ENCODE results near the gene SMARCAL1. TPM values are rescaled to one million over a fixed set of nuclear protein-coding genes. Genes with fewer than 3 reads are reported as not detected.
A peak's percentile ranks its signal among the peaks of the same experiment; 100 is the strongest.

SMARCAL1 gene
- total RNA-seq, 4 donors from 2014 or later = 6.3 to 15.8 (median 11.6) TPM

DNA sequence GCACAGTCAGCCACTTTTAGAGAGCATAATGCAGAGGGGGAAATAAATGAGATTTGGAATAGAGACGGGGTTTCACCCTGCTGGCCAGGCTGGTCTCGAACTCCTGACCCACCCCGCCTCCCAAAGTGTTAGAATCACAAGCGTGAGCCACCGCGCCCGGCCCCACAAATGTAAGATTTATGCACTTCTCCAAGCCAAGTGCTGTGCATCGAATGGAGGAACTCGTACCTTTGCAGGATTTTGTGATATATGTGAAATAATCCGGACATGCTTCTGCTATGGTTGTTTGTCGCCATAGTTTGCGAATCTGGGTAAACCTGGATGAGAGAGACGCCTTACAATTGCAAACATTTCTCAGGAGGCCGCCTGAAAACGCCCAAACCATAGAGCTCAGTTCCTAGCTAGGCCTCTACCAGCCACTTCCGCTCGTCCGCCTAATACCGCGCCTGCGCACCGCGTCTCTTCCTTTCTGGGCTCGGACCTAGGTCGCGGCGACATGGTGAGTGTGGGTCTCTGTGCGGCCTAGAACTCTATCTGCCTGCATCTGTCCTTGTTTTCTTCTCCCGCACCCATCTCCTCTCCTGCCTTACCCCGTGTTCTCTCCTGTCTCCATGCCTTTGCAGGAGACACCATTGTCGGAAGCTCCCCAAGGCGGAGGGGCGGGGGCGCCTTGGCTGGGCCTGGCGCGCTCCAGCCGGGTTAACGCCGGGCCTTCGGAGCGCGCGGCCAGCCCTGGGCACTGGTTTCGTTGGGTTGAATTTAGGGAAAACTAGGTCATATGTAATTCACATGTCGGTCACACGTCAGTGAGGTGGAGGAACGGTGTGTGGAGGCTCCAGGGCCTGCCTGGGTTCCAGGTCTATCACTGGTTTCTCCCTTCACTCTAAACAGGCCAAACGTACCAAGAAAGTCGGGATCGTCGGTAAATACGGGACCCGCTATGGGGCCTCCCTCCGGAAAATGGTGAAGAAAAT lies 86.4 kb downstream of the SMARCAL1 start, which contains the start of gene RPL37A:
Gene RPL37A, plus strand, starts transcription at position 466 of the 974 bp plus-strand sequence. Its CDS starts 31 bp downstream, at position 497.
- peak within 1 kb of the TSS; percentile 70 to 79 (median 71) for H3K4me3 ChIP-seq
- TF ChIP-seq POLR2AphosphoS5 (IDR thresholded peaks at IDR 0.05) = peak; percentile 98 to 100
- TF ChIP-seq EP300 (IDR thresholded peaks at IDR 0.05) = peak; percentile 11
- peak; percentile 89 for TF ChIP-seq POLR2A (IDR thresholded peaks at IDR 0.05; ENCODE audit: low read depth)
- TF ChIP-seq, protein P1, sequence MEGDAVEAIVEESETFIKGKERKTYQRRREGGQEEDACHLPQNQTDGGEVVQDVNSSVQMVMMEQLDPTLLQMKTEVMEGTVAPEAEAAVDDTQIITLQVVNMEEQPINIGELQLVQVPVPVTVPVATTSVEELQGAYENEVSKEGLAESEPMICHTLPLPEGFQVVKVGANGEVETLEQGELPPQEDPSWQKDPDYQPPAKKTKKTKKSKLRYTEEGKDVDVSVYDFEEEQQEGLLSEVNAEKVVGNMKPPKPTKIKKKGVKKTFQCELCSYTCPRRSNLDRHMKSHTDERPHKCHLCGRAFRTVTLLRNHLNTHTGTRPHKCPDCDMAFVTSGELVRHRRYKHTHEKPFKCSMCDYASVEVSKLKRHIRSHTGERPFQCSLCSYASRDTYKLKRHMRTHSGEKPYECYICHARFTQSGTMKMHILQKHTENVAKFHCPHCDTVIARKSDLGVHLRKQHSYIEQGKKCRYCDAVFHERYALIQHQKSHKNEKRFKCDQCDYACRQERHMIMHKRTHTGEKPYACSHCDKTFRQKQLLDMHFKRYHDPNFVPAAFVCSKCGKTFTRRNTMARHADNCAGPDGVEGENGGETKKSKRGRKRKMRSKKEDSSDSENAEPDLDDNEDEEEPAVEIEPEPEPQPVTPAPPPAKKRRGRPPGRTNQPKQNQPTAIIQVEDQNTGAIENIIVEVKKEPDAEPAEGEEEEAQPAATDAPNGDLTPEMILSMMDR (IDR thresholded peaks at IDR 0.05) = no peak
- WGBS = under 1% methylated on average over 43 of the region's 54 CpGs
- DNase-seq (ENCODE audit: extremely low spot score) = peak; percentile 96
- peak within 1 kb of the TSS; percentile 80 to 85 (median 82) for H3K27ac ChIP-seq (replicated peaks in 1 of 4)
- peaks cover 19 to 54% (median 43%) of the 10 kb centered on the region in 4 donors for H3K4me1 ChIP-seq
- no peaks in the 10 kb centered on the region for H3K27me3 ChIP-seq
- intact Hi-C loops (cut with DNase I) = no loop called here
- H3K9me3 ChIP-seq = no peaks in the 10 kb centered on the region
- peaks cover 35 to 43% (median 41%) of the 10 kb centered on the region in 4 donors for H3K36me3 ChIP-seq

- H3K36me3 ChIP-seq = peaks cover 35 to 53% (median 52%) of the 10 kb centered on the region in 4 donors
- no peaks in the 10 kb centered on the region for H3K9me3 ChIP-seq
- no peaks in the 10 kb centered on the region for H3K27me3 ChIP-seq
- 17% methylated on average over 6 of the region's 6 CpGs for WGBS
- peaks cover 19 to 56% (median 44%) of the 10 kb centered on the region in 4 donors for H3K4me1 ChIP-seq
- no peak for DNase-seq (ENCODE audit: extremely low spot score)
- intact Hi-C loops (cut with DNase I) = no loop called here
- no peak for TF ChIP-seq EP300 (IDR thresholded peaks at IDR 0.05)
- TF ChIP-seq POLR2AphosphoS5 (IDR thresholded peaks at IDR 0.05) = no peak
- TF ChIP-seq, protein P1 (IDR thresholded peaks at IDR 0.05) = no peak
- TF ChIP-seq POLR2A (IDR thresholded peaks at IDR 0.05; ENCODE audit: low read depth) = no peak
- peak overlapping the region; percentile 80 to 85 (median 82) for H3K27ac ChIP-seq (replicated peaks in 1 of 4)
- peak overlapping the region; percentile 70 to 79 (median 71) for H3K4me3 ChIP-seq
Observed at GRCh38 chr2:216499641-216500218, 87.4 kb downstream of the SMARCAL1 start.

GRCh38 chr2:216500572-216500971 lies 88.3 kb downstream of the SMARCAL1 start:
- intact Hi-C loops (cut with DNase I) = no loop called here
- TF ChIP-seq POLR2AphosphoS5 (IDR thresholded peaks at IDR 0.05) (no peak), POLR2A (IDR thresholded peaks at IDR 0.05; ENCODE audit: low read depth) (no peak), EP300 (IDR thresholded peaks at IDR 0.05) (no peak)
- TF ChIP-seq, protein P1 (IDR thresholded peaks at IDR 0.05) = no peak
- no peaks in the 10 kb centered on the region for H3K27me3 ChIP-seq
- peaks cover 19 to 56% (median 44%) of the 10 kb centered on the region in 4 donors for H3K4me1 ChIP-seq
- H3K27ac ChIP-seq (replicated peaks in 1 of 4) = peak overlapping the region in 1 of 4 donors; percentile 80
- WGBS = 89% methylated on average over 2 of the region's 2 CpGs
- H3K9me3 ChIP-seq = no peaks in the 10 kb centered on the region
- peaks cover 35 to 62% (median 59%) of the 10 kb centered on the region in 4 donors for H3K36me3 ChIP-seq
- DNase-seq (ENCODE audit: extremely low spot score) = no peak
- no peak overlapping the region for H3K4me3 ChIP-seq

GRCh38 chr2:216501854-216502253 lies 89.6 kb downstream of the SMARCAL1 start:
- intact Hi-C loops (cut with DNase I) = no loop called here
- H3K27me3 ChIP-seq = no peaks in the 10 kb centered on the region
- H3K27ac ChIP-seq (replicated peaks in 1 of 4) = no peak overlapping the region
- H3K36me3 ChIP-seq = peaks cover 35 to 72% (median 65%) of the 10 kb centered on the region in 4 donors
- no peak for DNase-seq (ENCODE audit: extremely low spot score)
- H3K9me3 ChIP-seq = no peaks in the 10 kb centered on the region
- peaks cover 19 to 65% (median 44%) of the 10 kb centered on the region in 4 donors for H3K4me1 ChIP-seq
- WGBS = 85% methylated on average over 8 of the region's 8 CpGs
- TF ChIP-seq POLR2A (IDR thresholded peaks at IDR 0.05; ENCODE audit: low read depth) (no peak), EP300 (IDR thresholded peaks at IDR 0.05) (no peak), POLR2AphosphoS5 (IDR thresholded peaks at IDR 0.05) (no peak)
- TF ChIP-seq, protein P1 (IDR thresholded peaks at IDR 0.05) = no peak
- H3K4me3 ChIP-seq = no peak overlapping the region

Measured in esophagus muscularis mucosa (tissue), 4 donors.